ENCODE measurements around the gene LIX1.

LIX1 gene

DNA sequence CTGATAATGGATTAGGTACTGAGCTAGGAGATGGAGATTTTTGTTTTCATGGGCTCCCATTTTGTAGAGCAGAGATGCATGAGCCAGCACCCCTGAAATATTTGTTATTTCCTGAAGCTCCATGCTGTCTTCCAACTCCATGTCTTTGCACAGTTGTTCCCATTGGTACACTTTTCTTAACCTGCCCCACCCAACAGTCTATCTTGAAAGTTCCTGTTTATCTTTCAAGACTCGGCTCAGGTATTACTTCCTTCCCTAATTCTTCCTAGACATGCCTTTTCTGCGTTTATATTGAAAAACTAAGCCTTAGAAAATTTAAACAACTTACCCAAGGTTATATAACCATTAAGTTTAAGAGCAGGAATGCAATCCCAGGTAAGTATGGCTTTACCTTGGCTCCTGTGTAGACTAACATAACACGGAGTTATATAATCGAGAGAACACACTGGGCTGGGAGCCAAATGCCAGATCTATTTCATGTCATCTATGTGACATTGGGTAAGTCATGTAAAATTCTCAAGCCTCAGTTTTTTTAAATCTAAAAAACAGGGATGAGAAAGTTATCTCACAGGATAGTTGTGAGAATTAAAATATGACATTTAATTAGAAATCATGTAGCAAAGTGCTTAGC, 67.4 kb downstream of the LIX1 start:
- DNase-seq (ENCODE audit: low read depth, low spot score), result no peak

DNA sequence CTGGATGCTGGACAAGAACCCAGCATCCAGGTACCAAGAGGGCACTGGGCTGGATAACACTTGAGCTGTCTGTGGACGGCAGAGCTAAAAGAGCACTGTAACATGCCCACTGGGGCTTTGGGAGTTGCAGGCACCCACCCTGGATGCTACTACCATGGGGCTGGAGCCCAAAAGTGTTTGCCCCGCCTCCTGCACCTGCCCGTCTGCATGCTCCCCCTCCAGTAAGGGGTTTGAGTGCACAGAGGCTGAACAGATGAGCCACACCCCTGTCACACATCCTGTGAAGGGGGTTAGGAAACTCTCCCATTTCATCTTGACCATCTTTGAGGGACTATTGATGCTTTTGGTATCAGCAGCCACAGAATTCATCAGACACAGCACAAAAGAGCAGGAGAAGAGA, 69.0 kb downstream of the LIX1 start:
- DNase-seq (ENCODE audit: low read depth, low spot score), result no peak

DNA sequence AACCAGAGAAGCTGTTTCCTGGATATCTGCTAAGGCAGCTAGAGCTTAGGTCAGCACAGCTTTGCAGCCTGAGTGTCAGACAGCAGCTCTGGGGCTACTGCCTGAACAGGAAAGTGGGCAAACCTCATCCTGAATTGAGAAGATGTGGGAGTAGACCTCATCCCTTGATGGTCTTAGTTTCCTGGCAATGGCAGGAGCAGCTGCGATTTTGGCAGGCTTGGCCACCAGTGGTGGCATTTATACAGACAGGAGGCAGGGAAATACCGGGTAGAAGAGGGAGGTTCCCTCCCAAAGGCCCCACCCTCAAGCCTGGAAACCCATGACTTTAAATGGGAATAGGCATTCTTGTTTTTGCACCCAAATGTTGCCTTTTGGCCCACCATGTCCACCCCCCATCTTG, 69.7 kb downstream of the LIX1 start:
- no peak for DNase-seq (ENCODE audit: low read depth, low spot score)

DNA sequence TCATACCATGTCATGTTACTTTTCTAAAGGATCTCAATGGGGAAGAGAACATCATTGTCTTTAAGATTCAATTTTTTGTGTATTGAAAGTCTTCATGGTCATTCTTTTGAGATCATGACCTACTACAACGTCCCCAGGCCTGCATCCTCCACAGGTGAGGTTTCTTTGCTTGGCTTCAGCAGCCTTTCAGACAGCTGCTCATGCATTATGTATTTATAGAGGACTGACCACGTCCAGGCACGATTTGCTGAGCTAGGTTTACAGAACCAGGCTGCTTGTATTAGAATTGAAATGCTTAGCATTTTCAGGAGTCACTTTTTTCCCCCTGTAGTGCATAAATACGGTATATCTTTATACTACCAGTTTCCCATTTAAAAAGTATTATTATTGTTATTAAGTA, 70.4 kb downstream of the LIX1 start:
- DNase-seq (ENCODE audit: low read depth, low spot score), result no peak

GRCh38 chr5:97071101-97071500, 71.3 kb downstream of the LIX1 start:
- DNase-seq (ENCODE audit: low read depth, low spot score), result no peak

DNA sequence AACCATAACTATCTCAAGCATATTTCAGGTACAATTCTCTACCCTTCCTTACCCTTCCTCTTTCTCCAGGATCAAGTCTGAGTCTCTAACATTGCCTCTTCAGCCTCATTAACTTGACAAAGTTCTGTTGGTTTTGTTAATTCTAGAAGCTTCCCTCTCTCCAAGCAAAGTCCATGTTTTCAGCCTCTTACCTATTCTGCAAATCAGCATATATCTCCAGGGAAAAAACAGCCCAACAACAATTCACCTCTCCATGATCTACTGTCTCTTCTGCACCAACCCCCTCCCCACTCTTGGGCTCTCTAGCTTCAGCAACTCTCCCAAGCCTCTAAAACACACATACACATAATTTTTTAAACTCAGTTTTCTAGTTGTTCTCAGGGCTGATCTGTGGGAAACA, 72.2 kb downstream of the LIX1 start:
- DNase-seq (ENCODE audit: low read depth, low spot score), result no peak

DNA sequence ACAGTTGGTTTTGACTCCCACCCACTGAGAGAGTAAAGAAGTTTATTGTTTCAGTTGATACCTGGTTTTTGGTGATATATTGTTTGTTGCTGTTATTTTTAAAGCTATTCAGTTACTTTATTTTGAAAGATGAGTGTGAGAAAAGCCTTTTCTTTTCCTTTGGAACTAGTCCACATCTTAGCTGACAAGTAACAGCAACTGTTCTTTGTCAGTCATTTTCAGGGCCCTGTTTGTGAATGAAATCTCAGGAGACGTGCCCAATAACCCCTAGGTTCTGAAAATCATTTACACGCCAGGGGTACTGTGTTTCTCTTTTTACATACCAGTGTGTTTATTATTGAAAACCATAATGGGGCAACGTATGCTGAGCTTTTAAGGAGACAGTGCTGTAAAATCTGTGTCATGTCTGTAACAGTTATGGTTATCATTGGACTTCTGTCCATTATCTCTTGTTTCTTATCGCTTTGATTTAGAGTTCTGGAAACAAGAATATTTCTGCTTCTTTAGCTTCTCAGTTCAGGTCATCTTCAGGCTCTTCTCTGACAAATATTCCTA, 75.0 kb downstream of the LIX1 start:
- no peak for DNase-seq (ENCODE audit: low read depth, low spot score)

DNA sequence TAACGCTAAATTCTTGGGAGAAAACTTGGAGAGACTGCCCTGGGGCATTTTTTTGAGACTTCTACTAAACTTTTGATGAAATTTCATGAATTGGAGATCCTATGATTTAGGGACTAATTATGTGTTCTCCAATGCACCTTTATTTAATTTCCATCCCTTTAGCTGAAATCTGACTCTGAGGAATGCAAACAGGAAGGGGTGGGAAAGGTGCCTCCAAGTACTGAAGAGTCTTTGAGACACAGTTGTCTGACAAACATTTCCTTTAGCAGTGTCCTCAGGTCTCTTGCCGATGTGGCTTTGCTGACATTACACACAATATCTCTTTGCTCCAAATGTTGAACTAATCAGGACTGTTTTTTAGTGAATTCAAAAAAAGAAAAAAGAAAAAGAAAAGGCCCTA, 76.9 kb downstream of the LIX1 start:
- DNase-seq (ENCODE audit: low read depth, low spot score), result no peak

- no peak for DNase-seq (ENCODE audit: low read depth, low spot score)
Measured at GRCh38 chr5:97063251-97063650, 79.2 kb downstream of the LIX1 start.

- no peak for DNase-seq (ENCODE audit: low read depth, low spot score)
Measured at GRCh38 chr5:97062046-97062445, 80.4 kb downstream of the LIX1 start.

DNA sequence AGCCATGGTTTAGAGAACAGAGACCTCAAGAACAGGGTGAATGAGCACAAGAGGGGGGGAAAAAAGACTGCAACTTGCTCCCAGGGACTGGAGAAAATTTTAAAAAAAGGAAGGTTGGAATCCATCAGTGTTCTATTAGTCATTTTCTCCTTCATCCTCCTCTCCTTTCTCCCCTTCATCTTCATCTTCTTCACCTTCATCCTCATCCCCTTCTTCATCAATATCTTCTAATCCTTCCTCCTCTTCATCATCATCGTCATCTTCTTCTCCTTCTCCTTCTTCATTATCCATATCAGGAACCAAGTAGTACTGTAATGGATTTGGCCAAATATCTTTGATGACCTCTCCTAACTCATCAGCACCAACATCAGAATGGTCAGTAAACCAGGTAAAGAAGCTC, 86.1 kb downstream of the LIX1 start:
- DNase-seq (ENCODE audit: low read depth, low spot score), result no peak

- no peak for DNase-seq (ENCODE audit: low read depth, low spot score)
Measured at GRCh38 chr5:97049175-97049574, 93.2 kb downstream of the LIX1 start.

- DNase-seq (ENCODE audit: low read depth, low spot score), result no peak
Measured at GRCh38 chr5:97047076-97047475, 95.3 kb downstream of the LIX1 start.

DNA sequence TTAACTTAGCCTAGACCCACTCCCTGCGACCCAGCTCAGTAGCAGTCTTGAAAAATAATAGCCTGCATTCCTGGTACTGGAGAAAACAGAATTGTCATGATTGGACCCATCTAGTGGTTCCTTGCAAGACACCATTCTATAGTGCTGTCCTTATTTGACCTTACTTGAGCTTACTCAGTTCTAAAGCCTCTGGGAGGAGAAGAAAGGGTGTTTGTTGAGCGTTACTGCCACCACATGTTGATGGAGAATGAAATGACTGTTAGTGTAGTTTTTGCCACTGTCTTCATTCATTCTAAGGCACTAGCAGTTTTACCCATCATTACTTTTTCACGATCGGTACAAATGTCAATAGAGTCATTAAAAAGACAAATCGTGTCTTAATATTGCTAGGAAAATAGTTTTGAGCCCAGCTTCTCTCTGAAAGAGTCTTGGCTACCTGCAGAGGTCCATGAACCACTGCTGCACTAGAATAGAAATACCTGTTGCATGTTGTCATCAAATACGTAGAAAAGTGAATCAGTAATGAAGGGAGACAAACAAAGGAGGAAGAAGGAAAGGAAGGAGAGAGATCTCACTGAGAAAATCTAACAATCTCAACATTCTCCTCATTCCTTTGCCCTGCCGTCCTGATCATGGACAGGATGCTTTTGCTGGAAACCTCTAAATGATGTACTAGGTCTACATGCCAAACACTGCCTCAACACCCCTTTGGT, 96.0 kb downstream of the LIX1 start:
- no peak for DNase-seq (ENCODE audit: low read depth, low spot score)

DNA sequence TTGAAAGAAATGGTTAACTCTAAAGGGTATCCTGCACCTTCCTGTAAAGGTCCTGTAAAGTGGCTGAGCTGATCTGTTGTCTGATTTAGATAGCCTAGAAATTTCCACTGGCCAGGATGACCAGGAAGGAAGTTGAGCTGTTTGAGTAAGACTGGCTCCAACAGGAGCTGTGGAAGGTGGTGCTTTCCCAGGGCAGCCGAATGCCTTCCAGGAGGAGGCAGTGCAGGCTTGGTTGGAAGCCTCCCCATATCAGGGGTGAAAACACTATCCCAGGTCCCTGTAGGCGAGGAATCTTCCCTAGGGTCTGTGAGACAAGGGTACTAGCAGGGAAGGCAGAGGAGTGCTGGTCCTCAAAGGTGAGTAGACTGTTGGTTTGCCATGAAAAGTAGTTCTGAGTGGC, 98.4 kb downstream of the LIX1 start:
- DNase-seq (ENCODE audit: low read depth, low spot score), result no peak

GRCh38 chr5:97043511-97043910, 98.9 kb downstream of the LIX1 start:
- DNase-seq (ENCODE audit: low read depth, low spot score), result no peak

DNA sequence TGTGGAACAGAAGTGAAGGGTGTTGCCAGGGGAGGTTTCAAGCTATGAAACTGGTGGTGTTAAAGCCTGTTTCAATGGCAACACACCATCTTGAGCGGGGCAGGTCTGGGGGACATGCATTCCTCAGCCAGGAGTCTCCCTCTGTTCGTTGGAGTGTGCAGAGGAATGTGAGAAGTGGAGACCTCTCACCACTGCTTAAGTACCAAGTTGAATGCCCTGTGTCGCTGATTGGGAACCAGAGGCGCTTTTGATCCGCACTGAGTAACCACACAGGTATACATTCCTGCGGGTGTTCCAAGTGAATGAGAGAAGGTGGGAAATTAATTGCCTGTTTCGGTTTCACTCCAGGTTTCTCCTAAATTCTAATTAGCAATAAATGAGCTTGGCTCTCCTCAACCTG, 99.4 kb downstream of the LIX1 start:
- no peak for DNase-seq (ENCODE audit: low read depth, low spot score)
